Measurements from ENCODE around the gene PRSS36. TPM values are rescaled to one million over a fixed set of nuclear protein-coding genes. Genes with fewer than 3 reads are reported as not detected.
"Not testable (repeated sequence)": the region's sequence is repeated elsewhere in the genome, so short reads cannot be mapped to it uniquely, and the experiment has no call there.

Gene PRSS36
- total RNA-seq, 1 donor from 2014 or later, result 1.4 TPM

DNA sequence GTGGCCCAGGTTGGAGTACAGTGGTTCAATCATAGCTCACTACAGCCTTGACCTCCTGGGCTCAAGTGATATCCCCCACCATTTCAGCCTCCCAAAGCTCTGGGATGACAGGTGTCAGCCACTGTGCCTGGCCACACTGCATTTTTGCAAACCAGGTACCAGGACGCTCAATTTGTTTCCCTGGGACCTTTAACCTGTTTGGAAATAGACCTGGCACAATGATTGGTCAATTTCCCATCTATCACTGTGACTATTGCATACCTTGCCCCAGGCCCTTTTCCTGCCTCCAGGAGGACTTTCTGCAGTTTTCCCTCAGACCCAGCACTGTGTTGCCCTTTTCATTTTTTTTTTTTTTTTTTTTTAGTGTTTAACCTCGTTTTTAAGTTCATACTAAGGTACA, 19.0 kb upstream of the PRSS36 start:
- intact Hi-C loops (cut with micrococcal nuclease), result no loop called here
- Histone ChIP-seq H3K36me3 (no peaks in the 10 kb centered on the region), H3K4me1 (peaks cover 15% of the 10 kb centered on the region), H3K4me3 (no peak overlapping the region), H3K9me3 (replicated peaks) (no peaks in the 10 kb centered on the region), H3K27ac (replicated peaks) (no peak overlapping the region), H3K27me3 (ENCODE audit: low read depth) (no peaks in the 10 kb centered on the region)
- TF ChIP-seq, protein P1, sequence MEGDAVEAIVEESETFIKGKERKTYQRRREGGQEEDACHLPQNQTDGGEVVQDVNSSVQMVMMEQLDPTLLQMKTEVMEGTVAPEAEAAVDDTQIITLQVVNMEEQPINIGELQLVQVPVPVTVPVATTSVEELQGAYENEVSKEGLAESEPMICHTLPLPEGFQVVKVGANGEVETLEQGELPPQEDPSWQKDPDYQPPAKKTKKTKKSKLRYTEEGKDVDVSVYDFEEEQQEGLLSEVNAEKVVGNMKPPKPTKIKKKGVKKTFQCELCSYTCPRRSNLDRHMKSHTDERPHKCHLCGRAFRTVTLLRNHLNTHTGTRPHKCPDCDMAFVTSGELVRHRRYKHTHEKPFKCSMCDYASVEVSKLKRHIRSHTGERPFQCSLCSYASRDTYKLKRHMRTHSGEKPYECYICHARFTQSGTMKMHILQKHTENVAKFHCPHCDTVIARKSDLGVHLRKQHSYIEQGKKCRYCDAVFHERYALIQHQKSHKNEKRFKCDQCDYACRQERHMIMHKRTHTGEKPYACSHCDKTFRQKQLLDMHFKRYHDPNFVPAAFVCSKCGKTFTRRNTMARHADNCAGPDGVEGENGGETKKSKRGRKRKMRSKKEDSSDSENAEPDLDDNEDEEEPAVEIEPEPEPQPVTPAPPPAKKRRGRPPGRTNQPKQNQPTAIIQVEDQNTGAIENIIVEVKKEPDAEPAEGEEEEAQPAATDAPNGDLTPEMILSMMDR (IDR thresholded peaks at IDR 0.05; ENCODE audit: borderline replicate concordance), result no peak
- DNase-seq, result no peak

DNA sequence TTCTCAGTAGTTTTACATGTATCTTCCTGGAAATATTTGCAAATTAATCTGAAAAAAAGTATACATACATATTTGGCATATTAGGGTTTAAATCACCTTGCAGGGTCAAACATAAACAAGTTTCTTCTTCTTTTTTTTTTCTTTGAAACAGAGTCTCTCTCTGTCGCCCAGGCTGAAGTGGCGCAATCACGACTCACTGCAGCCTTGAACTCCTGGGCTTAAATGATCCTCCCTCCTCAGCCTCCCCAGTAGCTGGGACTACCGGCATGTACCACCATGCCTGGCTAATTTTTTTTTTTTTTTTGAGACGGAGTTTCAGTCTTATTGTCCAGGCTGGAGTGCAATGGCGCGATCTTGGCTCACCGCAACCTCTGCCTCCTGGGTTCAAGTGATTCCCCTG, 17.4 kb upstream of the PRSS36 start:
- Histone ChIP-seq H3K4me3 (no peak overlapping the region), H3K4me1 (peaks cover 15% of the 10 kb centered on the region), H3K27ac (replicated peaks) (no peak overlapping the region), H3K36me3 (no peaks in the 10 kb centered on the region), H3K27me3 (ENCODE audit: low read depth) (no peaks in the 10 kb centered on the region), H3K9me3 (replicated peaks) (no peaks in the 10 kb centered on the region)
- DNase-seq, result no peak
- intact Hi-C loops (cut with micrococcal nuclease), result no loop called here
- TF ChIP-seq, protein P1 (IDR thresholded peaks at IDR 0.05; ENCODE audit: borderline replicate concordance), result no peak

DNA sequence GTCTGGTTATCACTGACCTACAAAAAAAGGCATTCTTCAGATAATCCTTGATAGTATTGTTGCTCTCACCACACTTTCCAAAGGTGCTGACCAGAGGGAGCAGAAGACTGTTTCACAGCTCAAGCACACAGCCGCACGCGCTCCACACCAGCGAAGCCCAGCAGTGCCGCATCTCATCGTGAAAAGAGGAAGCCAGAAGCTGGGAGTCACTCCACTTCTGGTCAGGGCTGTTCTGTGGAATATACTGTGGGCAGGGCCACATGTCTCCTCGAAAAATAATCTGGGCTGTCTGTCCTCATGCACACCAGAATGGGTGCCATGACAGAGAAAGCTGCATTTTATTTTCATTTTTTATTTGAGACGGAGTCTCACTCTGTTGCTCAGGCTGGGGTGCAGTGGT, 7.3 kb upstream of the PRSS36 start:
- intact Hi-C loops (cut with micrococcal nuclease), result no loop called here
- Histone ChIP-seq H3K36me3 (no peaks in the 10 kb centered on the region), H3K9me3 (replicated peaks) (no peaks in the 10 kb centered on the region), H3K27ac (replicated peaks) (no peak overlapping the region), H3K27me3 (ENCODE audit: low read depth) (peaks cover 6% of the 10 kb centered on the region), H3K4me1 (no peaks in the 10 kb centered on the region), H3K4me3 (no peak overlapping the region)
- TF ChIP-seq, protein P1 (IDR thresholded peaks at IDR 0.05; ENCODE audit: borderline replicate concordance), result no peak
- DNase-seq, result no peak

DNA sequence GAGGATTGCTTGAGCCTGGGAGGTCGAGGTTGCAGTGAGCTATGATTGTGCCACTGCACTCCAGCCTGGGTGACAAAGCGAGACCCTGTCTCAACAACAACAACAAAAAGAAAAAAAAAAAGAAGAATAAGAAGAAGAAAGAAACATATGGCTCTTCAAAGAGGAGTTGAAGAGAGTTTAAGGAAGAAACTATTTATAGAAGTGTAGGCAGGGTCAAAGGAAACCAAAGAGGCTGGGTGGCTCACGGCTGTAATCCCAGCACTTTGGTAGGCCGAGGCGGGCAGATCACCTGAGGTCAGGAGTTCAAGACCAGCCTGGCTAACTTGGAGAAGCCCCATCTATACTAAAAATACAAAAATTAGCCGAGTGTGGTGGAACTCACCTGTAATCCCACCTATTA, 1.1 kb upstream of the PRSS36 start:
- H3K36me3 ChIP-seq; H3K9me3 ChIP-seq (replicated peaks); H3K27ac ChIP-seq (replicated peaks); H3K4me1 ChIP-seq; DNase-seq; intact Hi-C loops (cut with micrococcal nuclease); H3K4me3 ChIP-seq: not testable (repeated sequence)
- H3K27me3 ChIP-seq (ENCODE audit: low read depth), result peaks cover 27% of the 10 kb centered on the region

DNA sequence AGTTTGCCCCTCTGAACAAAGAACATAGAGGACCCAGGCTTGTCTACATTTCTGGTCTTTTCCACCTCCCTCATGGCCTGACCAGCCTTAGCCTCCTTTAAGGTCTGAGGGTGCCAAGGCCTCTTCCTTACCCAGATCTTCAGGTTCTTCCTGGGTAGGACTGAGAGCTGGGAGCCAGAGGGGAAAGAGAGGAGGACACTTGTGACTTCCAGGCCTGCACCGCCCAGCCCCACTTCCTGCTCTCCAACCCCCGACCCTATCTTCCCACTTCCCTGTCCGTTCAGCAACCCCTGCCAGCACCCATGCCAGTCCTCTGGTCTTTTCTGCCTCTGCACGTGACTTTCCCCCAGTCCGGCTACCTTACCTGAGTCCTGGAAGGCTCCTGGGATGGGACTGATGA, 534 bp downstream of the PRSS36 start:
- no peaks in the 10 kb centered on the region for H3K9me3 ChIP-seq (replicated peaks)
- peaks cover 27% of the 10 kb centered on the region for H3K27me3 ChIP-seq (ENCODE audit: low read depth)
- no peaks in the 10 kb centered on the region for H3K36me3 ChIP-seq
- intact Hi-C loops (cut with micrococcal nuclease), result loop anchor here (10.0 kb wide), 1 partner anchor 165 kb away; the partner anchor contains the start of gene HSD3B7
- no peak overlapping the region for H3K27ac ChIP-seq (replicated peaks)
- DNase-seq, result no peak
- TF ChIP-seq, protein P1 (IDR thresholded peaks at IDR 0.05; ENCODE audit: borderline replicate concordance), result no peak
- H3K4me3 ChIP-seq, result peak overlapping the region; percentile 5
- peaks cover 4% of the 10 kb centered on the region for H3K4me1 ChIP-seq

DNA sequence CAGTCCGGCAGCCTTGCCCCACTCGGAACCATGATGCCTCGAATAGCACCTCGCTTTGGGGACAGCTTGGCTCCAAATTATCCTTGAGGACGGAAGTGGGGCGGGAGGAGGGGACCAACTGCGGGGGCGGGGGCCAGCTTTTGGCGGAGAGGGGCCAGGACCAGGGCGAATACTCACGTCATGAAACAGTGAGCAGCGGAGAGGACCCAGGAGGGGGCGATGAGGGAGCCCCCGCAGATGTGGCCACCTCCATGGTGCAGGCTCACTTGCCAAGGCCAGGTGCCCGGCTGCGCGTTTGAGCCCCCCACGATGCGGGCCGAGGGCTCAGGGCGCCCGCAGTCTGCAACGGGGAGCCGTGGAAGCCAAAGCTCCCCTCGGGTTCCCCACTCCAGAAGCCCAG, 970 bp downstream of the PRSS36 start:
- peaks cover 4% of the 10 kb centered on the region for H3K4me1 ChIP-seq
- no peak overlapping the region for H3K4me3 ChIP-seq
- H3K27ac ChIP-seq (replicated peaks), result no peak overlapping the region
- no peak for DNase-seq
- intact Hi-C loops (cut with micrococcal nuclease), result loop anchor here (10.0 kb wide), 1 partner anchor 164 kb away; the partner anchor contains the start of gene HSD3B7
- H3K27me3 ChIP-seq (ENCODE audit: low read depth), result peaks cover 27% of the 10 kb centered on the region
- no peaks in the 10 kb centered on the region for H3K9me3 ChIP-seq (replicated peaks)
- H3K36me3 ChIP-seq, result no peaks in the 10 kb centered on the region
- TF ChIP-seq, protein P1 (IDR thresholded peaks at IDR 0.05; ENCODE audit: borderline replicate concordance), result no peak
